HepG2 (cell line): ENCODE data around the gene PRRT1. TPM values are rescaled to one million over a fixed set of nuclear protein-coding genes. Genes with fewer than 3 reads are reported as not detected.

Experiments used
- CENPBD1 ChIP-seq: sonication (generic); formaldehyde crosslinking; IDR thresholded peaks from 2 replicates; pipeline ENCODE4 v1.8.0; 2022; ENCODE audit warnings: missing genetic modification reagents, low read depth, mild to moderate bottlenecking, borderline replicate concordance
- MEF2D ChIP-seq: sonication (generic); formaldehyde crosslinking; IDR thresholded peaks from 2 replicates; pipeline ENCODE4 v1.5.1; 2020; ENCODE audit warnings: mild to moderate bottlenecking, missing genetic modification reagents
- RXRA ChIP-seq: sonication (generic); formaldehyde crosslinking; IDR thresholded peaks from 2 replicates; pipeline ENCODE4 v1.5.1; 2020; ENCODE audit warnings: missing genetic modification reagents
- SRF ChIP-seq: IDR thresholded peaks from 2 replicates; pipeline ENCODE4 v1.6.1; 2011; ENCODE audit warnings: mild to moderate bottlenecking, low read depth, low read length, moderate library complexity
- TAF1 ChIP-seq: sonication (generic); formaldehyde crosslinking; IDR thresholded peaks from 2 replicates; pipeline ENCODE4 v1.4.0; 2020; ENCODE audit warnings: missing genetic modification reagents
- ZFP82 ChIP-seq: sonication (generic); formaldehyde crosslinking; IDR thresholded peaks from 2 replicates; pipeline ENCODE4 v1.5.1; 2020; ENCODE audit warnings: mild to moderate bottlenecking, missing genetic modification reagents, borderline replicate concordance
- ZFP90 ChIP-seq: sonication (generic); formaldehyde crosslinking; IDR thresholded peaks from 2 replicates; pipeline ENCODE4 v1.8.0; 2022; ENCODE audit warnings: missing genetic modification reagents, mild to moderate bottlenecking, inconsistent platforms, borderline replicate concordance
- ZNF264 ChIP-seq: sonication (generic); formaldehyde crosslinking; IDR thresholded peaks from 2 replicates; pipeline ENCODE4 v1.4.0; 2020; ENCODE audit warnings: missing genetic modification reagents
- ZNF350 ChIP-seq: sonication (generic); formaldehyde crosslinking; IDR thresholded peaks from 2 replicates; pipeline ENCODE4 v1.4.0; 2020; ENCODE audit warnings: mild to moderate bottlenecking, low read depth, missing genetic modification reagents, borderline replicate concordance
- ZNF615 ChIP-seq: sonication (generic); formaldehyde crosslinking; IDR thresholded peaks from 2 replicates; pipeline ENCODE4 v1.5.0; 2020; ENCODE audit warnings: mild to moderate bottlenecking, missing genetic modification reagents, borderline replicate concordance
- ZNF678 ChIP-seq: sonication (generic); formaldehyde crosslinking; IDR thresholded peaks from 2 replicates; pipeline ENCODE4 v1.4.0; 2020; ENCODE audit warnings: mild to moderate bottlenecking, missing genetic modification reagents
- ZNF883 ChIP-seq: sonication (generic); formaldehyde crosslinking; IDR thresholded peaks from 2 replicates; pipeline ENCODE4 v1.5.1; 2020; ENCODE audit warnings: mild to moderate bottlenecking, missing genetic modification reagents; ENCODE audit errors: not compliant biosample characterization
- polyA plus RNA-seq, 8 experiments: library from polyadenylated mRNA; depleted of rRNA in 3 of 8; stranded (reverse) in 7 of 8; unstranded in 1 of 8; fragments of >200 nt; fragmentation: Illumina TruSeq in 4 of 8; extraction: Trizol in 4 of 8; gene quantifications; 2 replicates each; pipeline versions ENCODE4 v1.2.1 to v1.2.3, GENCODE V29; 2011 to 2016; ENCODE audit warnings: low read depth in 4 of 8, missing spikeins in 1 of 8, mixed read lengths in 1 of 8; ENCODE audit not compliant: insufficient read depth in 1 of 8
- total RNA-seq, 5 experiments: library from RNA; depleted of rRNA; stranded (reverse); fragments of >200 nt; fragmentation: Illumina TruSeq; extraction: Trizol; gene quantifications; 2 replicates each; pipeline ENCODE4 v1.2.3, GENCODE V29; 2016; ENCODE audit warnings: low read depth in 1 of 5
- TF ChIP-seq, protein P1 (sequence below): sonication (generic); formaldehyde crosslinking; IDR thresholded peaks from 2 replicates; pipeline ENCODE4 v1.4.0; 2020; ENCODE audit warnings: low read depth, missing genetic modification reagents

PRRT1 gene
- total and polyA plus RNA-seq, 2 of the 13 experiments (the other 11 are each of a cell fraction or from before 2014, with no cell fraction given), result 0.64 to 1.4 TPM

GRCh38 chr6:32175711-32176475 lies 24.2 kb upstream of the PRRT1 start, which contains the start of gene AGPAT1 (continued):
- peak; percentile 55; the same call in 1 of the 2 replicates for TF ChIP-seq ZFP90
- no peak for TF ChIP-seq ZNF615
- TF ChIP-seq SRF, result 0 out of 2 replicates have a peak, but pooled peaks have one; percentile 2
- TF ChIP-seq CENPBD1 (CRISPR knock-in tag), result no peak
- TF ChIP-seq RXRA, result peak; percentile 29; the same call in 1 of the 2 replicates
- peak; percentile 72 for TF ChIP-seq ZNF883 (CRISPR knock-in tag)
- TF ChIP-seq ZNF678 (CRISPR knock-in tag), result peak; percentile 53; the same call in 1 of the 2 replicates
- TF ChIP-seq, protein P1, sequence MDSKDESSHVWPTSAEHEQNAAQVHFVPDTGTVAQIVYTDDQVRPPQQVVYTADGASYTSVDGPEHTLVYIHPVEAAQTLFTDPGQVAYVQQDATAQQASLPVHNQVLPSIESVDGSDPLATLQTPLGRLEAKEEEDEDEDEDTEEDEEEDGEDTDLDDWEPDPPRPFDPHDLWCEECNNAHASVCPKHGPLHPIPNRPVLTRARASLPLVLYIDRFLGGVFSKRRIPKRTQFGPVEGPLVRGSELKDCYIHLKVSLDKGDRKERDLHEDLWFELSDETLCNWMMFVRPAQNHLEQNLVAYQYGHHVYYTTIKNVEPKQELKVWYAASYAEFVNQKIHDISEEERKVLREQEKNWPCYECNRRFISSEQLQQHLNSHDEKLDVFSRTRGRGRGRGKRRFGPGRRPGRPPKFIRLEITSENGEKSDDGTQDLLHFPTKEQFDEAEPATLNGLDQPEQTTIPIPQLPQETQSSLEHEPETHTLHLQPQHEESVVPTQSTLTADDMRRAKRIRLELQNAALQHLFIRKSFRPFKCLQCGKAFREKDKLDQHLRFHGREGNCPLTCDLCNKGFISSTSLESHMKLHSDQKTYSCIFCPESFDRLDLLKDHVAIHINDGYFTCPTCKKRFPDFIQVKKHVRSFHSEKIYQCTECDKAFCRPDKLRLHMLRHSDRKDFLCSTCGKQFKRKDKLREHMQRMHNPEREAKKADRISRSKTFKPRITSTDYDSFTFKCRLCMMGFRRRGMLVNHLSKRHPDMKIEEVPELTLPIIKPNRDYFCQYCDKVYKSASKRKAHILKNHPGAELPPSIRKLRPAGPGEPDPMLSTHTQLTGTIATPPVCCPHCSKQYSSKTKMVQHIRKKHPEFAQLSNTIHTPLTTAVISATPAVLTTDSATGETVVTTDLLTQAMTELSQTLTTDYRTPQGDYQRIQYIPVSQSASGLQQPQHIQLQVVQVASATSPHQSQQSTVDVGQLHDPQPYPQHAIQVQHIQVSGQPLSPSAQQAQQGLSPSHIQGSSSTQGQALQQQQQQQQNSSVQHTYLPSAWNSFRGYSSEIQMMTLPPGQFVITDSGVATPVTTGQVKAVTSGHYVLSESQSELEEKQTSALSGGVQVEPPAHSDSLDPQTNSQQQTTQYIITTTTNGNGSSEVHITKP (CRISPR knock-in tag), result peak; percentile 41; the same call in 1 of the 2 replicates
- TF ChIP-seq MEF2D (CRISPR knock-in tag), result 0 out of 2 replicates have a peak, but pooled peaks have one; percentile 53
- peak; percentile 66; the same call in 1 of the 2 replicates for TF ChIP-seq TAF1 (CRISPR knock-in tag)
- 0 out of 2 replicates have a peak, but pooled peaks have one; percentile 60 for TF ChIP-seq ZFP82 (CRISPR knock-in tag)
- peak; percentile 63; the same call in 1 of the 2 replicates for TF ChIP-seq ZNF350 (CRISPR knock-in tag)
- TF ChIP-seq ZNF264 (CRISPR knock-in tag), result peak; percentile 40; the same call in 1 of the 2 replicates
